ENCODE results near the gene ACADVL.

GRCh38 chr17:7222972-7223292 lies 3.2 kb downstream of the ACADVL start:
- TF ChIP-seq POLR2AphosphoS5 (IDR thresholded peaks at IDR 0.05), result no peak
- no peak for TF ChIP-seq POLR2A (IDR thresholded peaks at IDR 0.05; ENCODE audit: low read depth)
- no peak for TF ChIP-seq CTCF (IDR thresholded peaks at IDR 0.05)

All from esophagus muscularis mucosa (tissue), 3 donors.